NB4 (cell line): ENCODE measurements around the gene EIF2A.

Source experiments
- CTCF ChIP-seq: IDR thresholded peaks from one replicate; pipeline ENCODE4 v1.5.1; 2012; ENCODE audit warnings: low read depth, low read length
- MYC ChIP-seq: IDR thresholded peaks from 2 replicates; pipeline ENCODE4 v1.6.1; 2011; ENCODE audit warnings: low read depth, low read length
- POLR2A ChIP-seq: IDR thresholded peaks from 2 replicates; pipeline ENCODE4 v1.6.1; 2011; ENCODE audit warnings: mild to moderate bottlenecking; ENCODE audit not compliant: insufficient read length; ENCODE audit errors: extremely low read depth

DNA sequence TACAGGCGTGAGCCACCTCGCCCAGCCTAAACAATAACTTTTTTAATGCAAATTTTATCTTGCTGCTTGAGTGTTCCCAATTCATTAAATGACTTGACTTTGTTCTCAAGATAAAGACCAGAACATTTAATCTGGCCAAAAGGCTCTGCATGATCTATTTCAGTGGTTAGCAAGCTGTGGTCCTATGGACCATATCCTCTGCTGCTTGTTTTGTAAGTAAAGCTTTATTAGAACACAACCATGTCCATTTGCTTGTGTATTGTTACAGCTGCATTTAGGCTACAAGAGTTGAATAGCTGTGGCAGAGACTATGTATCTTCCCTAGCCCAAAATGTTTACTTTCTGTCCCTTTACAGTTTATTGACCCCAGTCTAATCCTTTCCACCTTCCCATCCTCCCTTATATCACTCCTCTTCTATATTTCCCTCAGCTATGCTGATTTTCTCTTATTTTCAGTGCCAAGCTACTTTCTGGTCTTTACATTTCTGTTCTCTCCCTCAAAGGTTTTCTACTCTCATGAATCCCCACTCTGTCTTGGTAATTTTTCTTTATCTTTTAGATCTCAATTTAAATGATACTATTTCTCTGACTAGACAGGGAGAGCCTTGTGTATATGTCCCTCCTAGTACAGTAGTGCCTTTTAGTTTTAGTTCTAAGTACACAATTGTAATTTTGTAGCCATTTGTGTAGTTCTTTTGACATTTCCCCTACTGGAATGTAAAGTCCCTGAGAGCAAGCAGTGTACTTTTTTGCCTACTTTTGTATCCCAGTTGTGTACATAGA, 79.8 kb downstream of the EIF2A start:
- TF ChIP-seq MYC (no peak), CTCF (no peak), POLR2A (no peak)
